GM18526 (cell line): ENCODE results near the gene GSG1L.

Experiments
- POLR2A ChIP-seq: IDR thresholded peaks from 3 replicates; pipeline ENCODE4 v1.6.1; 2011; ENCODE audit not compliant: insufficient read length; ENCODE audit errors: extremely low read depth

Gene GSG1L

GRCh38 chr16:28098959-28099945 lies 35.7 kb upstream of the GSG1L start:
- TF ChIP-seq POLR2A: no peak

GRCh38 chr16:28098171-28098958 lies 34.9 kb upstream of the GSG1L start:
- no peak for TF ChIP-seq POLR2A

GRCh38 chr16:28096983-28097899 lies 33.7 kb upstream of the GSG1L start:
- TF ChIP-seq POLR2A: no peak

- TF ChIP-seq POLR2A: no peak
Observed at GRCh38 chr16:28093385-28093725, 29.8 kb upstream of the GSG1L start.

- no peak for TF ChIP-seq POLR2A
Observed at GRCh38 chr16:28092721-28093384, 29.3 kb upstream of the GSG1L start.

DNA sequence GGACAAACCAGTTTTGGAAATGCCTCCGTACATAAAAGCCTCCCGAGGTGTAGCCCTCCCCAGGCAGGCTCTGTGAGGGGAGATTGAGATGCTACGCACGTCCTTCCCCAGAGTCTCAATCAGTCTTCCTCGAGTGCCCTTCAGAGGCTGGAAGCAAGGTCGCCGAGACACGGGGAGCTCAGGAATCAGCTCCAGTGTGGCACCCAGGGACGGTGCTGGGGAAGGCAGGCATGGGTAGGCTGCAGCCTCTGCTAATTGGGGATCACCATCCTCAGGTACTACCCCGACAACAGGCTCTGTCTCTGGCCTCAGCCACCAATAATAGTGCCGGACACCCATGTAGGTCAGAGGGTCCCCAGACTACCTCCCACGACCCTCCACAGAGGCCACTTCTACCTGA lies 28.1 kb upstream of the GSG1L start:
- TF ChIP-seq POLR2A: no peak

- no peak for TF ChIP-seq POLR2A
Observed at GRCh38 chr16:28090646-28091377, 27.3 kb upstream of the GSG1L start.

GRCh38 chr16:28089992-28090365 lies 26.5 kb upstream of the GSG1L start:
- TF ChIP-seq POLR2A: no peak

DNA sequence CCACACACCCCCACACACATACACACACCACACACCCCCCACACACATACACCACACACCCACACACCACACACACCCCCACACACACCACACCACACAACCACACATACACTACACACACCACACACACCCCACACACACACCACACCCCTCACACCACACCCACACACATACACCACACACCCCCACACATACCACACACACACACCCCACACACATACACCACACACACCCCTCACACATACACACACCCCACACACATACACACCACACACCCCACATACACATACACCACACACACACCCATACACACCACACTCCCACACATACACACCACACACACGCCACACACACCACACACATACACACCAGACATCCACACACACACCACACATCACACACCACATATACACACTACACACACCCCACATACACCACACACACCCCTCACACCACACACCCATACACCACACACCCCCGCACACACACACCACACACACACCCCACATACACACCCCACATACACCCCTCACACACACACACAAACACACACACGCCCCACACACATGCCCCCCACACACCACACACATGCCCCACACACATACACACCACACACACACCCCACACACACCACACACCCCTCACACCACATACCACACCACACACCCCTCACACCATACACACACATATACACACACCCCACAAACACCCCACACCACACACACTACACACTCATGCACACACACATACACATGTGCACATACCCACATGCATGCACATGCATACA lies 25.9 kb upstream of the GSG1L start:
- no peak for TF ChIP-seq POLR2A

GRCh38 chr16:28087675-28088300 lies 24.3 kb upstream of the GSG1L start:
- no peak for TF ChIP-seq POLR2A

GRCh38 chr16:28087140-28087660 lies 23.7 kb upstream of the GSG1L start:
- no peak for TF ChIP-seq POLR2A
